Stimulated activated CD4-positive, alpha-beta T cell treated with anti-CD3 and anti-CD28 coated beads, Interleukin-4, amount 100 ng/mL, for 24 hours (primary cell): ENCODE measurements around the gene C2orf78.
"Not testable (repeated sequence)": the region's sequence is repeated elsewhere in the genome, so short reads cannot be mapped to it uniquely, and the experiment has no call there.

Source experiments
- DNase-seq: peaks from one replicate; pipeline ENCODE4 v3.0.0-alpha.2; 2020

The C2orf78 gene

DNA sequence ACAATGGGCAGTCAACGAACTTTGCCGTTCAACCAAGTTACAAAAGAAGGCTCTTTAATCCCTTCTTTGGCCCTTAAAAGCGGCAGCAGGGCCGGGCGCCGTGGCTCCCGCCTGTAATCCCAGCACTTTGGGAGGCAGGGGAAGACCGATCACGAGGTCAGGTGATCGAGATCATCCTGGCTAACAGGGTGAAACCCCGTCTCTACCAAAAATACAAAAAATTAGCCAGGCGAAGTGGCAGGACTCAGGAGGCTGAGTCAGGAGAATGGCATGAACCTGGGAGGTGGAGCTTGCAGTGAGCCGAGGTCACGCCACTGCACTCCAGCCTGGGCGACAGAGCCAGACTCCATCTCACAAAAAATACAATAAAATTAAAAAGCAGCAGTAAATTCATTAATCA is 581 bp upstream of the C2orf78 start:
- DNase-seq: not testable (repeated sequence)

DNA sequence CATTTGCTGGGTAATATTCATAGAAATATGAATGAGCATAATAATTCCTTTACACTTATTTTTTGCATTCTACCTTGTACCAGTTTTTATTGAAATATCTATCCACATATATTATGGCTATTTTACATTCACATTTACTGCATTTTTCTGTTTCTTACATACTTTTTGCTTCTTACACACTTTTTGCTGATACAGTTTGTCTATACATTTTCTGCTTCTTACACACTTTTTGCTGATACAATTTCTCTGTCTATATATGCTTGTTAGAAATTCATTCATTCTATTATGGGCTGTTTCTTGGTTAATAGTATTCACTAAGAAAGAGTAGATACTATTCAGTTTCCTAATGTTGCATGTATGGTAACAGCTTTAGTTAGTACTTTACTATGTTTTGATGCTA is 27.9 kb downstream of the C2orf78 start:
- no peak for DNase-seq

DNA sequence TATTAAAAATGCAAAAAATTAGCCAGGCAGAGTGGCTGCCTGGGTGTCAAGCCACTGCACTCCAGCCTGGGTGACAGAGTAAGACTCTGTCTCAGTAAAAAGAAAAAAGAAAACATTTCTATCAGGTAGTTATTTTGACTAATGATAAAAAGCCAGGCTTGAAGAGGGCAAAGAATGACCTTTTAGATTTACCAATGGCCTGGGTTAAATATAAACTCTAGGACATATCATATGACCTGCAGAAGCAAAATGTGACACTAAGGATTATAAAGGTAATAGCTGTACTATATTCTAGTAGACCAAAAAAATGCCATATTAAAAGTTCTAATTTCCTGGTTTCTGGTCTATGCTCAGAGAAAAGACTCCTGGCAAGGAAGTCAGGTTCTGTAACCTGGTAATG is 28.7 kb downstream of the C2orf78 start:
- DNase-seq: no peak

DNA sequence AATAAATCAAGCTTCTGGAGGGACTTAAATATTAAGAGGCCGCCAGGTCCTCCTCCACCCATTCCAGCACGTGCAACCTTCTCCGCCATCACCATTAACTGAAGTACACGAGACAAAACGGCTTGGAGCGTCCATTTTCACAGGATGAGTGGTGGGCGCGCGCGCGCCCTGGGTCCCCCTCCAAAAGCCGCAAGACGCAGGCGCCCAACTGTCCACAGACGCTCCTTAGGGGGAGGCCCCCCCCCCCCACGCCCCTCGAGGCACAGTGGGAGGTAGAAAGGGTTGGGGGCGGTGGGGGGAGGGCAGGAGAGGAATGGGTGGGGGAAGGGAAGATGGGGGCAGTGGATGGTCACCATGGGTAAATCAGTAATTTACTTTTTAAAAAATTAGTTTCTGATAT is 34.3 kb downstream of the C2orf78 start:
- no peak for DNase-seq

DNA sequence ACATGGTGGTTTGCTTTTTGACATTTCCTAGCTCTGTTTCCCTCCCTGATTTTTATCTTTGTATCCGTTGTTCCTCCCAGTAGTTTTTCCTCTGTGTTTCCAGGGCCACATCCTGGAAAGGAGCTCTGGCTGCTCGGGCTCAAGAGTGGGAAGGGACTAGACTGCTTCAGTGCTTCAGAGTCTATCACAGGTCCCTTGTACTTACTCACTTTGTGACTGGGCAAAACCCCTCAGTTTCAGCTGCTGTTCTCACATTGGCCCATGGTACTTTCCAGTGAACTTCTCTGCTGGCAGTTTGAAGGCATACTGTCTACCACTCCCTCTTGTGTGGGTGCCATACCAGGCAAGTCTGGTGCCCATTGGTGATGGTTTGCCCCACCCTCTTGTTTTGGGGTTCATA is 37.2 kb downstream of the C2orf78 start:
- peak; percentile 29 for DNase-seq

DNA sequence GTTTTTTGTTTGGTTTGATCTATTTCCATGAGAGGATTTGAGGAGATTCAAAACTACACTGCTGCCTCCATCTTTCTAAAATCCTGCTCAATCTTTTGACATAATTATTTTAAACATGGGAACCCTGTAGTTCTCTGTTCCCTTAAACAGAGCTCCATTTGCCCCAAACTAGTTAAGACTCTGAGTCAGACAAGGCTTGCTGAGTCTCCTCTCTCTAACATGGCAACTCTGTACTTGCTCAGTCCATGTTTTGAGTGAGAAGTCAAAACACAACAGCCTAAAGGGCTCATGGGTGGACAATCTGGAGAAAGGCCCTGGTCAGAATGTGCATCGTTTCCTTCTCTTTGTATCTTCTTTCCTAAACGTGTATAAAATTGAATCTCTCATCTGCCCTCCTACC is 37.7 kb downstream of the C2orf78 start:
- DNase-seq: no peak

DNA sequence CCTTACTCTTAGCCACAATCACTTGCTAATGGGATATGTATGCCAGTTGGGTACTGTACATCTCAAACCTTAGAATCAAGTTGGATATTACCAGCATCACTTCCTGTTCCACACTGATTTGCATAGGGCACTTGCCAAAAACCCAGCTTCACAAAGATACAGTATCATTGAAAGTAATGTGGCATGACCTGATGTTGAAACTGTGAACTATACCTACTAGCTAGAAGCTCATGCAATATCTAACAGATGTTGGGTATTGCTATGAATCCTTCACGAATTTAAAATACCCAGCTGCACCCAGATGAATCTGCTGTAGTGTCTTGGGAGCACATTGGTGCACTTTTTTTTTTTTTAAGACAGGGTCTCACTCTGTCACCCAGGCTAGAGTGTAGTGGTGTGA is 38.3 kb downstream of the C2orf78 start:
- DNase-seq: no peak

DNA sequence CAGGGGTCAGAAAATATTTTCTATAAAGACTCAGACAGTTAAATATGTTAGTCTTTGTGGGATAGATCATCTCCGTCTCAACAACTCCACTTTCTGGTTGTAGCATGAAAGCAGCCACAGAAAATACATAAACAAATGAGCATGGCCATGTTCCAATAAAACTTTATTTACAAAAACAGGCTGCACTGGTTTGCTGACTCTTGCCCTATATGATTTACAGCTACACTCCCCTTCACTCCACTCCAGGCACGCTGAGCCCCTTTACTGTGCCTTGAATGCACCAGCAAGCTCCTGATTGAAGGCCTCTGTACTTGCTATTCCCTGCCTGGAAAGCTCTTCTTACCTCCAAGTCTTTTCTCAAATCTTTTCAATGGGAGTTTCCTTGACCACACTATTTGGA is 39.0 kb downstream of the C2orf78 start:
- no peak for DNase-seq

DNA sequence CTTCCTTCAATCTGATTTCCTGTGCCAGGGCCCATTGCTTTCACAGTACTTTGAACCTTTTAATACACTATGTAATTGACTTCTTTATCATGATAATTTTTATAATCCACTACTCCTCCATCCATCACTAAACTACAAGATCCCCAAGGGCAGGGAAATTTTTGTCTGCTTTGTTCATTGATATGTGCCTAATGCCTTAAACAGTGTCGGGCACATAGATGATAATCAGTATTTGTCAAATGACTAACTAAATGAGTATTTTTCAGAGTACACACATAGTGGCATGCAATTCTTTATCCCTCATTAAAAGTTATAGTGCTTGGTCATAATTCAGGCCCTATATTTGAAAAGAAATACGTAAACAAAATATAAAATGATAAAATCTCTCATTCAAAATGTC is 39.4 kb downstream of the C2orf78 start:
- no peak for DNase-seq

DNA sequence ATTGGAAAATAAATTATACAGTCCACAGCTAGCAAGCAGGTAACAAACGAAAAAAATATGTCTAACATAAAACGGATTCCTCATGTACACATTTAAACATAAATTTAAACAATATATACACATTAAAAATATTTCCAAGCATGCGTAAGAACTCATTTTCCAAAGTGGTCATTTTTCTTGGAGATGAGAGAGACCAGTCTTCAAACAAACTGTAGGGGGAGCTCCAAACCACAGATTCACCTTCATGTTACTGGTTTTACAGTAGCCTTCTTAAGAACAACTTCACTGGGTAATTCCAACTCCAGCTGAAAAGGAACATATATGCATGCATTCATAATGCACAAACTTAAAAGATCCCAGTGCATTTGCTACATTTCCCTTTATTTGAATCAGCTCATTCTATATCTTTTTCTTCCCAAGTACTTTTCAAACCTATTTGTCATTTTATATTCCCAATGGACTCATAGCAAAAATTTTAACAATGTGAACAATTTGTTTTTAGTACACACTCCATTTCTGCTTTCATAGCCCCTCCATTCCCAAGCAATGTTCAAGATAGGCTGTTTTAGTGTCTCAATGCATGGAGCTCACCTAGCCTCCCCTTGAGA is 40.0 kb downstream of the C2orf78 start:
- DNase-seq: peak; percentile 56

DNA sequence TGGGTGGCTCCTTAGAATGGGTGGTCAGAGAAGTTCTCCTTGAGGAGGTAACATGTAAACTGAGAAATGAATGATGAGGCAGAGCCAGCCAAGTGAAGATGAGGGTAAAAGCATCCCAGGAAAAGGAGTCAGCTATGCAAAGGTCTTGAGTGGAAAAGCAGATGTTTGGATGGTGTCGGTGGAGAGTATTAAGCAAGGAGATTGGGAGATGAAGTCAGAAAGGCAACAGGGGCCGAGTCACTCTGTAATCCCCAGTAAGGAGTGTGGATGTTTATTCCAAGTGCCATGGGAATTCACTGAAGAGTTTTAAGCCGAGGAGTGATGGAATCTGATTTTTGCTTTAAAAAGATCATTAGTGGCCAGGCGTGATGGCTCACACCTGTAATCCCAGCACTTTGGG is 41.4 kb downstream of the C2orf78 start:
- DNase-seq: no peak

DNA sequence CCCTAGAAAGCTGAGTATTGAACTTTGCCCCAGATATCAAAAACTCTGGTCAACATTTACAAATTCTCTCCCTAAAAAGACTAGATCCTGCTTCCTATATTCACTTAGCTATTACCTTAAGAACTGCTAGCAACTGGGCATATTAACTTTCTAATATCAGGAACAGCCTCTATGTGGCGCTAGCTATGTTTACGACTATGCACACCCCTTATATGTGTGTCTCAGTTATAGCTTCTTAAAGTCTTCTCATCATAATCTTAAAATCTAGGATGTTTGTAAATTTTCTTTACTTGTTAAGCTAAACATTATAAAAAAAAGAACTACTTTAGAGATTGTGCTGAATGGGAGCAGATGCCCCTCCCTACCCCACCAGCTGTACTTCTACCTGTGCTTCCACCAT is 43.0 kb downstream of the C2orf78 start:
- no peak for DNase-seq

DNA sequence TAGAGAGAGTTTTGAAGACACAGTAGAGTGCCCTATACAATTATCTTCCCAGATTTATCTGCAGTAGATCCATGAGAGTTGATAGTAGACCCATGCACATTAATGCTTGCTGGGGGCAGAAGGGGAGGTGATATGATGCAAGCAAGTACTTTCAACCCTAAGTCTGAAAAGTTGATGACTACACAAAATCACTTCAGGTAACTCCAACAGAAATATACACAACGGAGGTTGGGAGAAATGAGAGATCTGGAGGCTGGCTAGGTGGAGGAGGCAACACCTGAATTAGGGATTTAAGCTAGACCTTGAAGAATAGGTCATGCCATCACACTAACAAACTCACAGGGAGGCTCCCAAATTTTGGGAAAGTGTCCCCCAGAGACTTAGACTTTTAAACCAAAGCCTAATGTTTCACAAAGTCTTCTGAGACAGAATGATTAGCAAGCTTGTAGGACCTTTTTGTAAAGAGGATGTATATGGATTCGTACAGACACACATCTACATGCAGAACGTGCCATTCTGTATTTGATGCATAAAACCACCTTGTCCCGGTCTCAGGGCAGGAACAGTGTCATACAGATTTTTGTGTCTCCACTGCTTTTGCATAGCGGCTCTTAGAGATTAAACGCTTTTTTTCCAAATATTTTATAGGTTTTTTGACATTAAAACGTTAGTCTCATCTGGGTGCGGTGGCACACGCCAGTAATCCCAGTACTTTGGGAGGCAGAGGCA is 43.8 kb downstream of the C2orf78 start:
- DNase-seq: no peak

DNA sequence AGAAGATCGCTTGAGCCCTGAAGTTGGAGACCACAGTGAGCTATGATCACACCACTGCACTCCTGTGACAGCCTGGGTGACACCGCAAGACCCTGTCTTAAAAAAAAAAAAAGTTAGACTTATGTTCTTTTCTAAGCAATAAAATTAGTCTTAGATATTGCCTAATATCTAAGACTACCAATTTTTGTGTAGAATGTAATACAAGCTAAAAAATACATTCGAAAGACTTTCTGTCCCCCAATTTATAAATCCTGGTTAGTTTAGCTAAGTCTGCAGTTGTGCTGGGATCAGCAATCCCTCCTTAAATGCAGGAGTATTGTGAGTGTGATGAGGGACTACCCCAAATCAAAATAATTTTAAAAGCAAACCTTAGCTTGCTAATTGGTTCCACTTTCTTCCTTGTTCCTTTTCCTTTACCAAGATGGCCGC is 44.4 kb downstream of the C2orf78 start:
- no peak for DNase-seq

DNA sequence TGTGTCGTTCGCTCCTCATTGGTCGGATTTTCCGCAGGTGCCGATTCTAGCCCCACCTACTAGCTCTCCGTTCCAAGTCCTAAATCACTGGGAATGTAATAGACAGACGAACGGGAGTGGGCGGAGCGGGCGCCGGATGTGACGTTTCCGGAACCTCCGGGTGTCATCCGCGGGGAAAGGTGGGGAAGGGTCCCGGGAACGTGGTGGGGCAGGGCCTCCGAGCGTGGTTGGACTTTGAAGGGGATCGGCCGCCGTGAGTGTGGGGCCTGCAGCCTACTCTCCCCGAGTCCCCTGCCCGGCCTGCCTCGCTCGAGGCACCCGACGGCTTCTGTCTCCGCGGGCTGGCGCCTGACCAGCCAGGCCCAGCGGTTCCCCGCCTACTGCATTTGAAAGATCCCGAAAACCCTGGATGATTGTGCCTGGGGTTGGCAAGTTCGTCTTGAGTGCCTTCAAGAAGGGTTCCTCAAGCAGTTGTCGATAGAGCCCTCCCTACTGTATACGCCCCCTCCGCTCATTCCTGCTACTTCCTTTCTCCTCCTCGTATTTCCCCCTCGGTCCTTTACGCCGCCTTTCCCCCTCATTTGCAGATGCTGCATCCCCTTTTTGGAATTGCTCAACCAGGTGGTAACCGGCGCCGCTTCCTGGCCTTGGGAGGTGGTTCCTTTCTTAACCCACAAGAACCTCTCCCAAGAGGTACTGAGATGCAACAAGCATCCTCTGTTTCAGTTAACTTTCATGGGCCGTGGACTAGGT is 45.0 kb downstream of the C2orf78 start, which contains the start of gene STAMBP:
STAMBP (plus strand) TSS at position 144 of the 753 bp plus-strand sequence. CDS start 1,896 bp downstream, outside the sequence.
- DNase-seq: peak; percentile 91

DNA sequence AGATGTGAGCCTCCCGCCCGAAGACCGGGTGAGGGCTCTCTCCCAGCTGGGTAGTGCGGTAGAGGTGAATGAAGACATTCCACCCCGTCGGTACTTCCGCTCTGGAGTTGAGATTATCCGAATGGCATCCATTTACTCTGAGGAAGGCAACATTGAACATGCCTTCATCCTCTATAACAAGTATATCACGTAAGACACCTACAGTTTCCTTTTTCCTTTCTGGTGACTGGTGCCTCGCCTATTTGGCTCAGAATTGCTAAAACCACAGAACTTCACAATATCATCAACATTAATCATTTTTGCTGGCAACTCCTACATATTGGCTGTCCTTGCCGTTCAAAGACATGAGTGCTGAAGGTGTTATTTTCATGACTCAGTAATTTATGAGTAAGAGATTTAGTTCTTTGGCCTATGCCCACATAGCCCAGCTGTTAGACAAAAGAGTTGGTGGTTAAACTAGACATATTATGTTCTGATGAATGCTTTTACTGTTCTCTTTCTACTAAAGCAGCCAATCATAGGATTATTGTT is 47.0 kb downstream of the C2orf78 start:
- peak; percentile 61 for DNase-seq

DNA sequence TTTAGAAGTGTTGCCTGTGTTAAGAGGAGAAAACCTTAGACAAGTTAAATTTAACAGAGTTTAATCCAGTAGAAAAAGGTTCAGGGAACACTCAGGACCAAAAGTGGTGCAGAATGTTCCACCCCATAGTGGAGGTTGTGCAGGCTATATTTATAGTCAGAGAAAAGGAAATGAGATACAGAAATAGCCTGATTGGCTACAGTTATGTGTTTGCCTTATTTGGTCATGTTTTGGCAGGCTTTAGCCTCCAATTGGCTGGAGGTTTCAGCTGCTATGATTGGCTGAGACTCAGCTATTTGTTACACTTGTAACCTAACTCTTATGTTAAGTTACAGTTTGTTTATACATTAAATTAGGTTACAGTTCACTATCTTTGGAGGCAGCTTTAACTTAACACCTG is 48.9 kb downstream of the C2orf78 start:
- DNase-seq: no peak

DNA sequence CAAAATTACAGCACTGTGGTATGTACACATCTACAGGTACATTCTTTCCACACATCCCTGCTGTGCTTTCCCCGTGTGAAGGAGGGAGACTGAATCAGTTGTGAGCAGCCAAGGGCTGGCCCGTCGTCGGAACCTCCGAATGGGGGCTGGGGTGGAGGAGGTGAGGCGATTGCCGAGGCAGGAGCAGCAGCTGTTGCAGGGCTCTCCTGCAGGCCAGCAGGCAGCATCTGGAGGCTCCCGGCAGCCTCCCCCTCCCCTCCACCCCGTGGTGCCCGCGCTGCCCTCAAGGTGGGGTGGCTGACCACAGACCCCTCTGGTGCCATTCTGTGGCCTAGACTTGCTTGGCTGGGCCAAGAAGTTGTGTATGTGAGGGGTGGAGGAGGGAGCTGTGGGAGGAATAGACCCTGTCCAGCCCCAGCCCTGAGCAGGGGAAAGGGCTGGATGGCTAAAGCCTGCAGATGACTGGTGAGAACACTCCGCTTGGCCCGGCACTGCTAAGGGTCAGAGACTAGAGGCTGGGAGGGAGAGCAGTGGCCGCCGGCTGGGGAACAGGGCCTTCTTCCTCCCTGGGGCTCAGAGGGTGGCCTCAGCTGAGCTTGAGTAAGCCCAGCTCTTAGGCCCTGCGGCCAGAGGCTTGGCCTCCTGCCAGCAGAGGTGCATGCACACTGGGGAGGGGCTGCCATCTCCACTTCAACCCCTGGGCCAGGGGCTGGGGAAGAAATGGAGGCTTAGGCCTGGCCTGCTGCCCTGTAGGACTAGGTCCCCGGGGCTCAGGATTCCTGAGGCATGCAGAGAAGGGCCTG is 52.4 kb downstream of the C2orf78 start:
- no peak for DNase-seq

DNA sequence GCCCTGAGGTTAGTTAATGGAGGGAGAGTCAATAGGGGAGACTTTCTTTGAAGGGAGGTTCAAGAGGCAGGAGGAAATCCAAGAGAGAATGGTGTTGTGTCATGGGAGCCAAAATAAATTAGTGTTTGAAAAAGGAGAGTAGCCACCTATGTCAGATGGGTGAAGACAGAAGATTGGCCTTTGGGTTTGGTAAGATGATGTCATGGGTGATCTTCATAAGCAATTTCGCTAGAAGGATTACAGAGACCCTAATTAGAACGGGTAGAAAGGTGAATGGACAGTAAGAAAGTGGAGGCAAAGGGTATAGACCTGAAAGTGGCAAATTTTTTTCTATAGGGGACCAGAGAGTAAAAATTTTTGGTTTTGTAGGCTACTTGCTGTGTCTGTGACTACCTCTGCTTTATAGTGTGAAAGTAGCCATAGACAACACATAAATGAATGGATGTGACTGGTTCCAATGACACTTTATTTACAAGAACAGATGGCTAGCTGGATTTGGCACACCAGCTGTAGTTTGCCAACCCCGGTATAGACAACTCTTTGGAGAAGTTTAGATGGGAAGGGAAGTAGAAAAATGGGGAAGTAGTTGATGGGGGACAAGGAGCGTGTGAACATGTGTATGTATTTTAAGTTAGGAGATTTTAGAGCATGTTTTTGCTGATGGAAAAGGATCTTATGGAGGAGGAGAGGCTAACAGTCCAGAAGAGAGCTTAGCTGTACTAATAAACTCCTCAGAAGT is 54.0 kb downstream of the C2orf78 start:
- DNase-seq: no peak

DNA sequence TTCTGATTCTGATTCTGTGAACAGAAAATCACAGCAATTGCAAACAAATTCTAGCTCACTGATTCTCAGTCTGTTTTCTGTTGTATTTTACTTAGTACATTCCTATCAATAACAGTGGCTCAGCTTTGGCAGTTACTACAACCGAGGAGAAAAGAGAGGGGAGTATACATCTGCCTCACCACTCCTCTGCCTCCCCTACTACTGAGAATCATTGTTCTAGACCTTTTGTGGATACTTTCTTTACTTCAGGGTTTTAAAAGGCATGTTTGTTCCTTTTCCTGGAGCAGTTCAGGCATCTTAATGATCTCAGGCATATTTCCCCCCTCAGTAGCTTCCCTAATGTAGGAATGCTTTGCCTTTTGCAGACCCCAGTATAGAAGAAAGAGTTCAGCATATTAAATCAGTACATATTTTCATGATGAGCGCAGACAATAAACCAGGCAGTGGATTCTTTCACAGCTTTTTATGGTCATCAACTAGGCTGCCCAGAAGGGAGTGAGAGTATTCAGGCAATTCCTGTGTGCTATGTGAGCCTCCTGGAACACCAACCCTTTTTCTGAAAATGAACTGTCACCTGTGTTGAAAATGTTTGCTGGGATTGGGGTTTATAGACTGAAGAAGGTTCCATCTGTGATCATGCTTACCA is 55.0 kb downstream of the C2orf78 start:
- no peak for DNase-seq

DNA sequence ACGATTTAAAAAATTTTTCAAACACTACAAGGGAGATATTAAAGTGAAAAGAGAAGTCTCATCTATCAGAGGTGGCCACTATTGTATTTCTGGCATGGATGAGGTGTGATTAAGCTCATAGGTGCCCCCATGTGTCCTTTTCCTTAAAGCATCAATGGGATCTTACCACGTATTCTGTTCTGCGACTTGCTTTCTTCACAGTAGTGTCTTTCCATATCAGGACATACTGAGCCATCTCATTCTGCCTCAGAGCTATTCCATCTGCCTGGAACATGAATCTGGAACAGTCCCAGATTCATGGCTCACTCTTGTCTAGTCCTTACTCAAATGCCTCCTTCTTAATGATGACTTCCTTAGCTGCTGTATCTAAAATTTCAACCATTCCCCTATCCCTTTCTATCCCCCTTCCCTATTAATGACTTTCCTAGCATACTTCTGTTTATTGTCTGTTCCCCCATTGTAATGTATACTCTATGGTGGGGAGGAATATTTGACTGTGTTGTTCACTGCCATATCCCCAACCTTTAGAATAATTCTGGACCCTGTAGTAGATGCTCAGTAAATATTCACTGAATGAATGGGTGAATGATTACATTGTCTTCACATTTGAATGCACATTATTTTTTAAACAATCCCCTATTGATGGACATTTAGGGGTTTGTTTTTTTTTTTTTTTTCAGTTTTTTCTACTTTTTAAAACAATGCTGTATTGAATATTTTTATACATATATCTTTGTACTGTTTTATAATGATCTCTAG is 55.8 kb downstream of the C2orf78 start:
- DNase-seq: no peak
